Type B pancreatic cell (in vitro differentiated cells): Measurements from ENCODE around the gene POLN. TPM values are rescaled to one million over a fixed set of nuclear protein-coding genes. Genes with fewer than 3 reads are reported as not detected.

Experiments
- DNase-seq: peaks from one replicate; pipeline ENCODE4 v3.0.0; 2021; ENCODE audit warnings: mixed read lengths; ENCODE audit not compliant: unreplicated experiment; ENCODE audit errors: extremely low spot score
- H3K27ac Mint-ChIP-seq: 2 replicates; pipeline ENCODE4 v1.8.0; 2021; ENCODE audit warnings: mild to moderate bottlenecking, mixed read lengths
- H3K27me3 Mint-ChIP-seq: 2 replicates; pipeline ENCODE4 v1.8.0; 2021; ENCODE audit warnings: mixed read lengths
- H3K36me3 Mint-ChIP-seq: 2 replicates; pipeline ENCODE4 v1.8.0; 2021; ENCODE audit warnings: mixed read lengths
- H3K4me1 Mint-ChIP-seq: one replicate; pipeline ENCODE4 v1.8.0; 2021; ENCODE audit warnings: mixed read lengths; ENCODE audit not compliant: unreplicated experiment
- H3K4me3 Mint-ChIP-seq: 2 replicates; pipeline ENCODE4 v1.8.0; 2021; ENCODE audit warnings: mild to moderate bottlenecking, mixed read lengths
- H3K9me3 Mint-ChIP-seq: 2 replicates; pipeline ENCODE4 v1.8.0; 2021; ENCODE audit warnings: mixed read lengths
- CTCF ChIP-seq: fragments of 200-600 bp; sonication (generic); conservative IDR thresholded peaks from 2 replicates; pipeline ENCODE4 v1.5.0; 2021; ENCODE audit warnings: antibody characterized with exemption, mild to moderate bottlenecking
- total RNA-seq: library from RNA; stranded (reverse); gene quantifications from 2 replicates; pipeline ENCODE4 v1.2.1, GENCODE V29; 2021; ENCODE audit warnings: low replicate concordance

POLN gene
- total RNA-seq, 1 donor from 2014 or later = 4.1 TPM

GRCh38 chr4:2075171-2075986, 166.5 kb downstream of the POLN start:
- no peak for TF ChIP-seq CTCF
- Mint-ChIP-seq H3K36me3 (no peaks in the 10 kb centered on the region), H3K9me3 (no peaks in the 10 kb centered on the region), H3K4me1 (peaks cover 3% of the 10 kb centered on the region), H3K27me3 (no peaks in the 10 kb centered on the region), H3K4me3 (no peak overlapping the region), H3K27ac (no peak overlapping the region)
- no peak for DNase-seq

GRCh38 chr4:2074588-2074987, 167.3 kb downstream of the POLN start:
- DNase-seq = no peak

GRCh38 chr4:2073808-2074481, 168.0 kb downstream of the POLN start:
- Mint-ChIP-seq H3K4me3 (no peak overlapping the region), H3K4me1 (peaks cover 3% of the 10 kb centered on the region), H3K27ac (no peak overlapping the region), H3K9me3 (no peaks in the 10 kb centered on the region), H3K27me3 (no peaks in the 10 kb centered on the region), H3K36me3 (no peaks in the 10 kb centered on the region)
- no peak for TF ChIP-seq CTCF
- DNase-seq = no peak

More at GRCh38 chr4:2074588-2074987, 167.3 kb downstream of the POLN start:
- H3K9me3 Mint-ChIP-seq = no peaks in the 10 kb centered on the region
- H3K27ac Mint-ChIP-seq = no peak overlapping the region
- peaks cover 3% of the 10 kb centered on the region for H3K4me1 Mint-ChIP-seq
- no peak overlapping the region for H3K4me3 Mint-ChIP-seq
- no peaks in the 10 kb centered on the region for H3K36me3 Mint-ChIP-seq
- TF ChIP-seq CTCF = no peak
- no peaks in the 10 kb centered on the region for H3K27me3 Mint-ChIP-seq

- TF ChIP-seq CTCF = no peak
- no peaks in the 10 kb centered on the region for H3K9me3 Mint-ChIP-seq
- no peak for DNase-seq
- H3K4me1 Mint-ChIP-seq = peaks cover 6% of the 10 kb centered on the region
- no peaks in the 10 kb centered on the region for H3K27me3 Mint-ChIP-seq
- no peak overlapping the region for H3K4me3 Mint-ChIP-seq
- no peak overlapping the region for H3K27ac Mint-ChIP-seq
- H3K36me3 Mint-ChIP-seq = no peaks in the 10 kb centered on the region
These were observed 168.7 kb downstream of the POLN start for GRCh38 chr4:2072971-2073807.
